ENCODE measurements around the gene SLC8A1. TPM values are rescaled to one million over a fixed set of nuclear protein-coding genes. Genes with fewer than 3 reads are reported as not detected.
A peak's percentile ranks its signal among the peaks of the same experiment; 100 is the strongest.

The SLC8A1 gene
- total RNA-seq, 1 donor from 2014 or later, result 53.8 TPM

- Histone ChIP-seq H3K36me3 (no peaks in the 10 kb centered on the region), H3K4me3 (no peak overlapping the region), H3K27me3 (no peaks in the 10 kb centered on the region), H3K27ac (no peak overlapping the region), H3K9me3 (no peaks in the 10 kb centered on the region), H3K4me1 (peaks cover 4% of the 10 kb centered on the region)
- TF ChIP-seq CTCF (IDR thresholded peaks at IDR 0.05), result no peak
- ATAC-seq (no peak), DNase-seq (no peak)
- intact Hi-C loops (cut with DNase I), result no loop called here
Measured at GRCh38 chr2:40131081-40131704, 320.7 kb downstream of the SLC8A1 start.

GRCh38 chr2:40130251-40130994 lies 321.5 kb downstream of the SLC8A1 start:
- H3K9me3 ChIP-seq, result no peaks in the 10 kb centered on the region
- H3K36me3 ChIP-seq, result no peaks in the 10 kb centered on the region
- H3K27ac ChIP-seq, result no peak overlapping the region
- intact Hi-C loops (cut with DNase I), result no loop called here
- H3K4me3 ChIP-seq, result no peak overlapping the region
- no peak for DNase-seq
- peaks cover 4% of the 10 kb centered on the region for H3K4me1 ChIP-seq
- H3K27me3 ChIP-seq, result no peaks in the 10 kb centered on the region
- no peak for TF ChIP-seq CTCF (IDR thresholded peaks at IDR 0.05)
- no peak for ATAC-seq

- Histone ChIP-seq H3K4me1 (peaks cover 4% of the 10 kb centered on the region), H3K4me3 (no peak overlapping the region), H3K27me3 (no peaks in the 10 kb centered on the region), H3K27ac (no peak overlapping the region), H3K9me3 (no peaks in the 10 kb centered on the region), H3K36me3 (no peaks in the 10 kb centered on the region)
- no peak for DNase-seq
- TF ChIP-seq CTCF (IDR thresholded peaks at IDR 0.05), result no peak
- no peak for ATAC-seq
- intact Hi-C loops (cut with DNase I), result no loop called here
Measured at GRCh38 chr2:40129725-40130124, 322.2 kb downstream of the SLC8A1 start.

- no peaks in the 10 kb centered on the region for H3K9me3 ChIP-seq
- peaks cover 4% of the 10 kb centered on the region for H3K4me1 ChIP-seq
- no peak overlapping the region for H3K27ac ChIP-seq
- no peaks in the 10 kb centered on the region for H3K36me3 ChIP-seq
- TF ChIP-seq CTCF (IDR thresholded peaks at IDR 0.05), result no peak
- DNase-seq, result no peak
- intact Hi-C loops (cut with DNase I), result no loop called here
- no peak for ATAC-seq
- H3K4me3 ChIP-seq, result no peak overlapping the region
- H3K27me3 ChIP-seq, result no peaks in the 10 kb centered on the region
Measured at GRCh38 chr2:40128796-40129195, 323.1 kb downstream of the SLC8A1 start.

- intact Hi-C loops (cut with DNase I), result no loop called here
- TF ChIP-seq CTCF (IDR thresholded peaks at IDR 0.05), result no peak
- ATAC-seq, result no peak
- Histone ChIP-seq H3K27me3 (no peaks in the 10 kb centered on the region), H3K4me1 (peaks cover 4% of the 10 kb centered on the region), H3K4me3 (no peak overlapping the region), H3K27ac (peak overlapping the region; percentile 9), H3K36me3 (no peaks in the 10 kb centered on the region), H3K9me3 (no peaks in the 10 kb centered on the region)
- no peak for DNase-seq
Measured at GRCh38 chr2:40127890-40128557, 323.9 kb downstream of the SLC8A1 start.
